IMR-90 (cell line): ENCODE measurements around the gene PPFIA2. TPM values are rescaled to one million over a fixed set of nuclear protein-coding genes. Genes with fewer than 3 reads are reported as not detected.

Experiments
- ATAC-seq: fragments of 200-7000 bp; cut with Tn5 transposase; 2 replicates; pipeline ENCODE4 v1.9.1; 2020; ENCODE audit warnings: low read depth, mild to moderate bottlenecking, moderate library complexity
- BruUV-seq: library from RNA; stranded (reverse); fragments of 400-500 nt; replicated peaks from 2 replicates; lab custom pipeline; 2021; lab: Mats Ljungman, UMichigan
- CTCF ChIA-PET: fragments of 300-600 bp; formaldehyde crosslinking; extraction: SDS; loops from one replicate; lab custom pipeline; 2021; ENCODE audit warnings: antibody characterized with exemption; lab: Yijun Ruan, JAX
- POLR2A ChIA-PET: fragments of 300-600 bp; sonication (Branson Sonifier 250); formaldehyde crosslinking; loops from one replicate; lab custom pipeline; 2022; ENCODE audit warnings: antibody characterized with exemption; ENCODE audit not compliant: unreplicated experiment; lab: Charles Lee
- DNase-seq: peaks from one replicate; pipeline ENCODE4 v3.0.0; 2013
- H2AFZ ChIP-seq: replicated peaks from 2 replicates; pipeline ENCODE3; 2013; ENCODE audit warnings: low read length, mild to moderate bottlenecking; ENCODE audit not compliant: poor library complexity
- H2AK5ac ChIP-seq: 2 replicates; pipeline ENCODE4 v1.6.1; 2013; ENCODE audit warnings: low read depth, low read length, inconsistent platforms
- H2AK9ac ChIP-seq: replicated peaks from 2 replicates; pipeline ENCODE3; 2013; ENCODE audit warnings: mild to moderate bottlenecking, low read depth, low read length, moderate library complexity; ENCODE audit not compliant: poor library complexity
- H2BK120ac ChIP-seq: 2 replicates; pipeline ENCODE4 v1.6.1; 2013; ENCODE audit warnings: low read depth, low read length, inconsistent platforms
- H2BK15ac ChIP-seq: 3 replicates; pipeline ENCODE4 v1.6.1; 2013; ENCODE audit warnings: low read depth, low read length, inconsistent platforms
- H2BK20ac ChIP-seq: 2 replicates; pipeline ENCODE4 v1.6.1; 2013; ENCODE audit warnings: low read depth, mild to moderate bottlenecking, inconsistent platforms, low read length, moderate library complexity
- H2BK5ac ChIP-seq: 2 replicates; pipeline ENCODE4 v1.6.1; 2013; ENCODE audit warnings: mild to moderate bottlenecking, low read depth, low read length, inconsistent platforms; ENCODE audit not compliant: poor library complexity, severe bottlenecking
- H3K14ac ChIP-seq: replicated peaks from 2 replicates; pipeline ENCODE4 v1.6.1; 2013; ENCODE audit warnings: low read depth, low read length, inconsistent platforms
- H3K18ac ChIP-seq: 2 replicates; pipeline ENCODE4 v1.6.1; 2013; ENCODE audit warnings: low read depth, low read length, control low read depth
- H3K23ac ChIP-seq: 2 replicates; pipeline ENCODE4 v1.6.1; 2013; ENCODE audit warnings: low read depth, low read length, inconsistent platforms
- H3K27ac ChIP-seq: 2 replicates; pipeline ENCODE4 v1.5.1; 2013; ENCODE audit warnings: mild to moderate bottlenecking, control low read depth, low read length; ENCODE audit not compliant: insufficient read depth
- H3K27me3 ChIP-seq: 2 replicates; pipeline ENCODE4 v1.6.1; 2013; ENCODE audit warnings: low read length; ENCODE audit not compliant: control insufficient read depth, insufficient read depth
- H3K36me3 ChIP-seq: 2 replicates; pipeline ENCODE4 v1.6.1; 2013; ENCODE audit warnings: low read length, mixed read lengths; ENCODE audit not compliant: control insufficient read depth, insufficient read depth
- H3K4ac ChIP-seq: 2 replicates; pipeline ENCODE4 v1.6.1; 2013; ENCODE audit warnings: low read depth, low read length, inconsistent platforms
- H3K4me1 ChIP-seq: 2 replicates; pipeline ENCODE4 v1.6.1; 2013; ENCODE audit warnings: low read length, mixed read lengths; ENCODE audit not compliant: control insufficient read depth, insufficient read depth
- H3K4me2 ChIP-seq: 2 replicates; pipeline ENCODE4 v1.6.1; 2013; ENCODE audit warnings: low read depth, mild to moderate bottlenecking, control low read depth, low read length, moderate library complexity
- H3K4me3 ChIP-seq: 2 replicates; pipeline ENCODE4 v1.5.1; 2013; ENCODE audit warnings: low read depth, mild to moderate bottlenecking, control low read depth, low read length, moderate library complexity; ENCODE audit not compliant: insufficient read depth
- H3K56ac ChIP-seq: 2 replicates; pipeline ENCODE4 v1.6.1; 2013; ENCODE audit warnings: low read length, inconsistent platforms; ENCODE audit not compliant: insufficient read depth; ENCODE audit errors: extremely low read depth
- H3K79me1 ChIP-seq, 2 experiments: 2 replicates each; pipeline ENCODE4 v1.6.1; 2013; ENCODE audit warnings: low read length in 2 of 2, inconsistent platforms in 1 of 2, low read depth in 1 of 2
- H3K9ac ChIP-seq: 2 replicates; pipeline ENCODE4 v1.6.1; 2013; ENCODE audit warnings: low read depth, low read length, control low read depth
- H3K9me1 ChIP-seq: 2 replicates; pipeline ENCODE4 v1.6.1; 2013; ENCODE audit warnings: low read length, inconsistent platforms; ENCODE audit not compliant: insufficient read depth
- H3K9me3 ChIP-seq: 2 replicates; pipeline ENCODE4 v1.6.1; 2013; ENCODE audit warnings: low read length; ENCODE audit not compliant: control insufficient read depth, insufficient read depth
- H4K20me1 ChIP-seq: 2 replicates; pipeline ENCODE4 v1.6.1; 2013; ENCODE audit warnings: low read length, inconsistent platforms; ENCODE audit not compliant: insufficient read depth
- H4K5ac ChIP-seq: 2 replicates; pipeline ENCODE4 v1.6.1; 2013; ENCODE audit warnings: mild to moderate bottlenecking, low read depth, low read length, control low read depth
- H4K8ac ChIP-seq, 2 experiments: 2 replicates each; pipeline ENCODE4 v1.6.1; 2013; ENCODE audit warnings: low read depth in 2 of 2, low read length in 2 of 2, control low read depth in 1 of 2, inconsistent platforms in 1 of 2
- H4K91ac ChIP-seq: 2 replicates; pipeline ENCODE4 v1.6.1; 2013; ENCODE audit warnings: low read depth, low read length, inconsistent platforms; ENCODE audit not compliant: insufficient read depth
- CEBPB ChIP-seq: IDR thresholded peaks from 2 replicates; pipeline ENCODE4 v1.6.1; 2012; ENCODE audit warnings: low read depth, low read length, improper control_type of control experiment
- CHD1 ChIP-seq: IDR thresholded peaks from 2 replicates; pipeline ENCODE4 v1.6.1; 2012; ENCODE audit warnings: low read depth, low read length, improper control_type of control experiment
- CTCF ChIP-seq: conservative IDR thresholded peaks from 2 replicates; pipeline ENCODE4 v1.5.1; 2012; ENCODE audit warnings: mild to moderate bottlenecking, low read depth, low read length, improper control_type of control experiment
- ELK1 ChIP-seq: fragments of 150-350 bp; IDR thresholded peaks from 2 replicates; pipeline ENCODE4 v1.6.1; 2016; ENCODE audit warnings: low read depth, mild to moderate bottlenecking, low read length, moderate library complexity, borderline replicate concordance
- MAFK ChIP-seq: IDR thresholded peaks from 2 replicates; pipeline ENCODE4 v1.6.1; 2012; ENCODE audit warnings: low read depth, low read length, improper control_type of control experiment
- MAZ ChIP-seq: IDR thresholded peaks from 2 replicates; pipeline ENCODE4 v1.6.1; 2012; ENCODE audit warnings: low read depth, mild to moderate bottlenecking, low read length, improper control_type of control experiment, moderate library complexity, borderline replicate concordance
- MXI1 ChIP-seq: IDR thresholded peaks from 2 replicates; pipeline ENCODE4 v1.6.1; 2012; ENCODE audit warnings: low read depth, mild to moderate bottlenecking, low read length, moderate library complexity, borderline replicate concordance
- NFE2L2 ChIP-seq: fragments of 150-350 bp; IDR thresholded peaks from 2 replicates; pipeline ENCODE4 v1.6.1; 2016; ENCODE audit warnings: low read depth, mild to moderate bottlenecking, low read length
- RAD21 ChIP-seq: IDR thresholded peaks from 2 replicates; pipeline ENCODE4 v1.6.1; 2012; ENCODE audit warnings: low read length, improper control_type of control experiment
- RCOR1 ChIP-seq: IDR thresholded peaks from 2 replicates; pipeline ENCODE4 v1.6.1; 2012; ENCODE audit warnings: mild to moderate bottlenecking, low read length, improper control_type of control experiment; ENCODE audit not compliant: insufficient replicate concordance
- RFX5 ChIP-seq: IDR thresholded peaks from 2 replicates; pipeline ENCODE4 v1.8.0; 2012; ENCODE audit warnings: low read depth, mild to moderate bottlenecking, low read length, moderate library complexity
- WGBS, 2 experiments: methylation state at CpG; one replicate each; pipeline versions ENCODE4 v1.1.5 to v1.1.7; 2013; ENCODE audit warnings: missing lambda C conversion rate in 2 of 2; ENCODE audit not compliant: insufficient read length in 1 of 2; ENCODE audit errors: extremely low coverage in 2 of 2; 5-methylcytosine and 5-hydroxymethylcytosine counted together
- dilution Hi-C: fragments of 300-500 bp; cut with HindIII; formaldehyde crosslinking; loops from one replicate; pipeline ENCODE4 v1.14.3; 2018; ENCODE audit warnings: low sequenced_read_pairs; ENCODE audit not compliant: unreplicated experiment
- in situ Hi-C: fragments of 300-500 bp; cut with MboI; formaldehyde crosslinking; loops from 3 replicates; pipeline ENCODE4 v1.14.3; 2019; ENCODE audit warnings: low sequenced_read_pairs, inconsistent platforms, mixed read lengths
- intact Hi-C: fragments of 100-400 bp; cut with micrococcal nuclease; formaldehyde crosslinking; loops from 2 replicates; pipeline ENCODE4 v1.10.0; 2022
- polyA plus RNA-seq, 3 experiments: library from polyadenylated mRNA; depleted of rRNA; stranded (reverse); fragments of >200 nt; gene quantifications; 2 replicates each; pipeline ENCODE4 v1.2.3, GENCODE V29; 2012; ENCODE audit warnings: low replicate concordance in 1 of 3
- total RNA-seq: library from RNA; depleted of rRNA; stranded (reverse); fragments of >200 nt; gene quantifications from 2 replicates; pipeline ENCODE4 v1.2.3, GENCODE V29; 2012
- TF ChIP-seq, protein P1 (sequence below): fragments of 150-350 bp; IDR thresholded peaks from 2 replicates; pipeline ENCODE4 v1.6.1; 2017; ENCODE audit warnings: mild to moderate bottlenecking, antibody characterized with exemption, low read length, low read depth

The PPFIA2 gene
- total and polyA plus RNA-seq, 2 of the 4 experiments (the other 2 are of a cell fraction), result 0.29 to 1.3 TPM

GRCh38 chr12:81340910-81341309, 418.2 kb downstream of the PPFIA2 start:
- no peak overlapping the region for H2BK20ac ChIP-seq
- no peaks in the 10 kb centered on the region for H3K79me1 ChIP-seq
- no peak overlapping the region for H2BK15ac ChIP-seq
- H4K5ac ChIP-seq, result no peak overlapping the region
- no peak overlapping the region for H4K8ac ChIP-seq
- CTCF ChIA-PET, result no interaction called here
- in situ Hi-C loops (no loop called here), intact Hi-C loops (no loop called here), dilution Hi-C loops (no loop called here)
- WGBS, 2 experiments, result 100% methylated on average over 1 of the region's 5 CpGs; no CpG with 5 or more reads in 1 of the 2 experiments
- H2AK9ac ChIP-seq, result no peak overlapping the region
- H3K9me3 ChIP-seq, result no peaks in the 10 kb centered on the region
- POLR2A ChIA-PET, result no interaction called here
- ATAC-seq (no peak), DNase-seq (no peak)
- no peaks in the 10 kb centered on the region for H3K9me1 ChIP-seq
- no peaks in the 10 kb centered on the region for H3K36me3 ChIP-seq
- no TSS peak for BruUV-seq
- H3K23ac ChIP-seq, result no peak overlapping the region; the same call in 1 of the 2 replicates
- no peak overlapping the region for H3K4me2 ChIP-seq
- H2AFZ ChIP-seq, result no peak overlapping the region
- no peaks in the 10 kb centered on the region for H3K27me3 ChIP-seq
- no peak overlapping the region for H3K14ac ChIP-seq
- no peaks in the 10 kb centered on the region for H3K4me1 ChIP-seq
- H3K56ac ChIP-seq, result no peak overlapping the region
- H2AK5ac ChIP-seq, result no peak overlapping the region
- no peak for TF ChIP-seq RCOR1
- TF ChIP-seq MAZ, result no peak
- TF ChIP-seq MAFK, result no peak
- TF ChIP-seq MXI1, result no peak
- TF ChIP-seq NFE2L2, result no peak
- TF ChIP-seq CEBPB, result no peak
- no peak for TF ChIP-seq CTCF
- TF ChIP-seq CHD1, result no peak
- TF ChIP-seq ELK1, result no peak
- no peak for TF ChIP-seq RAD21
- TF ChIP-seq, protein P1, sequence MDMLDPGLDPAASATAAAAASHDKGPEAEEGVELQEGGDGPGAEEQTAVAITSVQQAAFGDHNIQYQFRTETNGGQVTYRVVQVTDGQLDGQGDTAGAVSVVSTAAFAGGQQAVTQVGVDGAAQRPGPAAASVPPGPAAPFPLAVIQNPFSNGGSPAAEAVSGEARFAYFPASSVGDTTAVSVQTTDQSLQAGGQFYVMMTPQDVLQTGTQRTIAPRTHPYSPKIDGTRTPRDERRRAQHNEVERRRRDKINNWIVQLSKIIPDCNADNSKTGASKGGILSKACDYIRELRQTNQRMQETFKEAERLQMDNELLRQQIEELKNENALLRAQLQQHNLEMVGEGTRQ, result no peak
- TF ChIP-seq RFX5, result no peak
- no peaks in the 10 kb centered on the region for H4K20me1 ChIP-seq
- H4K91ac ChIP-seq, result no peak overlapping the region
- no peak overlapping the region for H2BK5ac ChIP-seq
- no peak overlapping the region for H3K4me3 ChIP-seq
- H3K27ac ChIP-seq, result no peak overlapping the region
- no peak overlapping the region for H2BK120ac ChIP-seq
- H3K18ac ChIP-seq, result no peak overlapping the region
- H3K4ac ChIP-seq, result no peak overlapping the region
- no peak overlapping the region for H3K9ac ChIP-seq
